B cell (primary cell): ENCODE measurements around the gene NF2.

Experiments used
- EZH2 ChIP-seq: IDR thresholded peaks from 2 replicates; pipeline ENCODE4 v1.6.1; 2012; ENCODE audit warnings: borderline replicate concordance, low read depth, mild to moderate bottlenecking, moderate library complexity, low read length; ENCODE audit not compliant: insufficient read depth, poor library complexity, severe bottlenecking
- TF ChIP-seq, protein P1 (sequence below): fragments of 200-600 bp; IDR thresholded peaks from one replicate; pipeline ENCODE4 v1.8.0; 2022; ENCODE audit warnings: antibody characterized with exemption, mild to moderate bottlenecking

GRCh38 chr22:29641700-29642330 lies 38.4 kb downstream of the NF2 start:
- TF ChIP-seq, protein P1, sequence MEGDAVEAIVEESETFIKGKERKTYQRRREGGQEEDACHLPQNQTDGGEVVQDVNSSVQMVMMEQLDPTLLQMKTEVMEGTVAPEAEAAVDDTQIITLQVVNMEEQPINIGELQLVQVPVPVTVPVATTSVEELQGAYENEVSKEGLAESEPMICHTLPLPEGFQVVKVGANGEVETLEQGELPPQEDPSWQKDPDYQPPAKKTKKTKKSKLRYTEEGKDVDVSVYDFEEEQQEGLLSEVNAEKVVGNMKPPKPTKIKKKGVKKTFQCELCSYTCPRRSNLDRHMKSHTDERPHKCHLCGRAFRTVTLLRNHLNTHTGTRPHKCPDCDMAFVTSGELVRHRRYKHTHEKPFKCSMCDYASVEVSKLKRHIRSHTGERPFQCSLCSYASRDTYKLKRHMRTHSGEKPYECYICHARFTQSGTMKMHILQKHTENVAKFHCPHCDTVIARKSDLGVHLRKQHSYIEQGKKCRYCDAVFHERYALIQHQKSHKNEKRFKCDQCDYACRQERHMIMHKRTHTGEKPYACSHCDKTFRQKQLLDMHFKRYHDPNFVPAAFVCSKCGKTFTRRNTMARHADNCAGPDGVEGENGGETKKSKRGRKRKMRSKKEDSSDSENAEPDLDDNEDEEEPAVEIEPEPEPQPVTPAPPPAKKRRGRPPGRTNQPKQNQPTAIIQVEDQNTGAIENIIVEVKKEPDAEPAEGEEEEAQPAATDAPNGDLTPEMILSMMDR: no peak
- TF ChIP-seq EZH2: no peak
